ENCODE measurements around the gene KCTD1.

Gene KCTD1

GRCh38 chr18:26565514-26565913 is 17.2 kb upstream of the KCTD1 start:
- no peak overlapping the region for H3K9ac ChIP-seq (ENCODE audit: low read depth, low read length)
- no peaks in the 10 kb centered on the region for H3K9me3 ChIP-seq (ENCODE audit: insufficient read depth, low read length, severe bottlenecking)
- H3K79me2 ChIP-seq (ENCODE audit: insufficient read depth, low read length) = no peaks in the 10 kb centered on the region
- H2AFZ ChIP-seq (ENCODE audit: low read depth, low read length) = no peak overlapping the region
- TF ChIP-seq EZH2 (IDR thresholded peaks at IDR 0.05; ENCODE audit: borderline replicate concordance, low read depth, low read length, severe bottlenecking) = no peak
- TF ChIP-seq CTCF (IDR thresholded peaks at IDR 0.05; ENCODE audit: borderline replicate concordance, extremely low read depth, low read length, poor library complexity, severe bottlenecking) = no peak
- DNase-seq (no peak), ATAC-seq (ENCODE audit: insufficient read depth, low read depth) (no peak)
- H3K36me3 ChIP-seq (ENCODE audit: insufficient read depth, low read length) = no peaks in the 10 kb centered on the region
- H3K4me1 ChIP-seq (ENCODE audit: insufficient read depth, low read length) = no peaks in the 10 kb centered on the region
- H3K4me3 ChIP-seq (ENCODE audit: low read depth in 1 of 2, low read length in 2 of 2) = no peak overlapping the region
- no peaks in the 10 kb centered on the region for H3K27me3 ChIP-seq (ENCODE audit: insufficient read depth, low read length, poor library complexity)
- H3K27ac ChIP-seq (ENCODE audit: low read length) = no peak overlapping the region
- H3K4me2 ChIP-seq (ENCODE audit: insufficient read depth, low read length) = no peak overlapping the region
- H4K20me1 ChIP-seq (ENCODE audit: insufficient read depth, low read length) = no peaks in the 10 kb centered on the region

- no peaks in the 10 kb centered on the region for H3K36me3 ChIP-seq (ENCODE audit: insufficient read depth, low read length)
- no peak overlapping the region for H3K27ac ChIP-seq (ENCODE audit: low read length)
- DNase-seq (no peak), ATAC-seq (ENCODE audit: insufficient read depth, low read depth) (no peak)
- H3K9ac ChIP-seq (ENCODE audit: low read depth, low read length) = no peak overlapping the region
- H2AFZ ChIP-seq (ENCODE audit: low read depth, low read length) = no peak overlapping the region
- H3K79me2 ChIP-seq (ENCODE audit: insufficient read depth, low read length) = no peaks in the 10 kb centered on the region
- H3K4me3 ChIP-seq (ENCODE audit: low read depth in 1 of 2, low read length in 2 of 2) = no peak overlapping the region
- no peaks in the 10 kb centered on the region for H4K20me1 ChIP-seq (ENCODE audit: insufficient read depth, low read length)
- no peaks in the 10 kb centered on the region for H3K27me3 ChIP-seq (ENCODE audit: insufficient read depth, low read length, poor library complexity)
- no peak for TF ChIP-seq EZH2 (IDR thresholded peaks at IDR 0.05; ENCODE audit: borderline replicate concordance, low read depth, low read length, severe bottlenecking)
- TF ChIP-seq CTCF (IDR thresholded peaks at IDR 0.05; ENCODE audit: borderline replicate concordance, extremely low read depth, low read length, poor library complexity, severe bottlenecking) = no peak
- H3K4me1 ChIP-seq (ENCODE audit: insufficient read depth, low read length) = no peaks in the 10 kb centered on the region
- H3K4me2 ChIP-seq (ENCODE audit: insufficient read depth, low read length) = no peak overlapping the region
- no peaks in the 10 kb centered on the region for H3K9me3 ChIP-seq (ENCODE audit: insufficient read depth, low read length, severe bottlenecking)
Observed at GRCh38 chr18:26563024-26563423, 14.7 kb upstream of the KCTD1 start.

GRCh38 chr18:26562568-26562967 is 14.2 kb upstream of the KCTD1 start:
- Histone ChIP-seq H3K9me3 (ENCODE audit: insufficient read depth, low read length, severe bottlenecking) (no peaks in the 10 kb centered on the region), H3K4me1 (ENCODE audit: insufficient read depth, low read length) (no peaks in the 10 kb centered on the region), H4K20me1 (ENCODE audit: insufficient read depth, low read length) (no peaks in the 10 kb centered on the region), H3K4me2 (ENCODE audit: insufficient read depth, low read length) (no peak overlapping the region), H3K79me2 (ENCODE audit: insufficient read depth, low read length) (no peaks in the 10 kb centered on the region), H3K27me3 (ENCODE audit: insufficient read depth, low read length, poor library complexity) (no peaks in the 10 kb centered on the region), H3K36me3 (ENCODE audit: insufficient read depth, low read length) (no peaks in the 10 kb centered on the region), H3K27ac (ENCODE audit: low read length) (no peak overlapping the region), H3K4me3 (ENCODE audit: low read depth in 1 of 2, low read length in 2 of 2) (no peak overlapping the region), H2AFZ (ENCODE audit: low read depth, low read length) (no peak overlapping the region), H3K9ac (ENCODE audit: low read depth, low read length) (no peak overlapping the region)
- ATAC-seq (ENCODE audit: insufficient read depth, low read depth) (no peak), DNase-seq (no peak)
- TF ChIP-seq EZH2 (IDR thresholded peaks at IDR 0.05; ENCODE audit: borderline replicate concordance, low read depth, low read length, severe bottlenecking) (no peak), CTCF (IDR thresholded peaks at IDR 0.05; ENCODE audit: borderline replicate concordance, extremely low read depth, low read length, poor library complexity, severe bottlenecking) (no peak)

- H3K9me3 ChIP-seq (ENCODE audit: insufficient read depth, low read length, severe bottlenecking) = no peaks in the 10 kb centered on the region
- no peak overlapping the region for H3K4me3 ChIP-seq (ENCODE audit: low read depth in 1 of 2, low read length in 2 of 2)
- H3K4me1 ChIP-seq (ENCODE audit: insufficient read depth, low read length) = no peaks in the 10 kb centered on the region
- no peaks in the 10 kb centered on the region for H3K27me3 ChIP-seq (ENCODE audit: insufficient read depth, low read length, poor library complexity)
- H3K4me2 ChIP-seq (ENCODE audit: insufficient read depth, low read length) = no peak overlapping the region
- no peaks in the 10 kb centered on the region for H4K20me1 ChIP-seq (ENCODE audit: insufficient read depth, low read length)
- no peak for ATAC-seq (ENCODE audit: insufficient read depth, low read depth)
- no peak for DNase-seq
- H3K27ac ChIP-seq (ENCODE audit: low read length) = no peak overlapping the region
- H3K9ac ChIP-seq (ENCODE audit: low read depth, low read length) = no peak overlapping the region
- H3K36me3 ChIP-seq (ENCODE audit: insufficient read depth, low read length) = no peaks in the 10 kb centered on the region
- H3K79me2 ChIP-seq (ENCODE audit: insufficient read depth, low read length) = no peaks in the 10 kb centered on the region
- no peak overlapping the region for H2AFZ ChIP-seq (ENCODE audit: low read depth, low read length)
- no peak for TF ChIP-seq EZH2 (IDR thresholded peaks at IDR 0.05; ENCODE audit: borderline replicate concordance, low read depth, low read length, severe bottlenecking)
- TF ChIP-seq CTCF (IDR thresholded peaks at IDR 0.05; ENCODE audit: borderline replicate concordance, extremely low read depth, low read length, poor library complexity, severe bottlenecking) = no peak
Observed at GRCh38 chr18:26561769-26562168, 13.4 kb upstream of the KCTD1 start.

Data from DND-41 (cell line).